Stomach smooth muscle (tissue), 2 donors: Measurements from ENCODE around the gene PRKCH.

Source experiments
- H3K27ac ChIP-seq: one replicate; pipeline ENCODE4 v1.7.0; 2013; ENCODE audit warnings: mild to moderate bottlenecking, low read length, inconsistent platforms
- H3K27me3 ChIP-seq, 2 donors: one replicate each; pipeline ENCODE4 v1.7.0; 2013; ENCODE audit warnings: low read length in 2 of 2; ENCODE audit not compliant: insufficient read depth in 2 of 2, control insufficient read depth in 1 of 2
- H3K36me3 ChIP-seq, 2 donors: one replicate each; pipeline ENCODE4 v1.7.0; 2013; ENCODE audit warnings: low read length in 2 of 2; ENCODE audit not compliant: control insufficient read depth in 2 of 2, insufficient read depth in 2 of 2
- H3K4me1 ChIP-seq: one replicate; pipeline ENCODE4 v1.7.0; 2013; ENCODE audit warnings: low read length; ENCODE audit not compliant: control insufficient read depth, insufficient read depth
- H3K4me3 ChIP-seq, 2 donors: one replicate each; pipeline ENCODE4 v1.7.0; 2013; ENCODE audit warnings: low read length in 2 of 2
- H3K9ac ChIP-seq, 2 donors: one replicate each; pipeline ENCODE4 v1.7.0; 2013; ENCODE audit warnings: low read length in 2 of 2, mild to moderate bottlenecking in 1 of 2
- H3K9me3 ChIP-seq, 2 donors: one replicate each; pipeline ENCODE4 v1.7.0; 2013; ENCODE audit warnings: low read length in 2 of 2; ENCODE audit not compliant: control insufficient read depth in 2 of 2
- donor health status: healthy.
- donor health status: Pancreatic carcinoma.

PRKCH gene

GRCh38 chr14:61512026-61512834, 190.9 kb downstream of the PRKCH start:
- no peak overlapping the region for H3K4me3 ChIP-seq
- peaks cover under 1% of the 10 kb centered on the region for H3K4me1 ChIP-seq
- no peak overlapping the region for H3K27ac ChIP-seq

GRCh38 chr14:61513986-61514830, 192.8 kb downstream of the PRKCH start:
- H3K9me3 ChIP-seq, result no peaks in the 10 kb centered on the region
- no peak overlapping the region for H3K9ac ChIP-seq
- H3K27me3 ChIP-seq, result no peaks in the 10 kb centered on the region
- H3K27ac ChIP-seq, result no peak overlapping the region
- peaks cover 5% of the 10 kb centered on the region for H3K4me1 ChIP-seq
- no peaks in the 10 kb centered on the region for H3K36me3 ChIP-seq
- no peak overlapping the region for H3K4me3 ChIP-seq

More at GRCh38 chr14:61512026-61512834, 190.9 kb downstream of the PRKCH start:
- no peaks in the 10 kb centered on the region for H3K36me3 ChIP-seq
- no peak overlapping the region for H3K9ac ChIP-seq
- H3K9me3 ChIP-seq, result no peaks in the 10 kb centered on the region
- no peaks in the 10 kb centered on the region for H3K27me3 ChIP-seq

GRCh38 chr14:61514927-61515326, 193.5 kb downstream of the PRKCH start:
- no peak overlapping the region for H3K27ac ChIP-seq
- H3K4me3 ChIP-seq, result no peak overlapping the region
- H3K27me3 ChIP-seq, result no peaks in the 10 kb centered on the region
- H3K9me3 ChIP-seq, result no peaks in the 10 kb centered on the region
- H3K36me3 ChIP-seq, result no peaks in the 10 kb centered on the region
- peaks cover 5% of the 10 kb centered on the region for H3K4me1 ChIP-seq
- H3K9ac ChIP-seq, result no peak overlapping the region

- H3K4me1 ChIP-seq, result peaks cover 5% of the 10 kb centered on the region
- H3K36me3 ChIP-seq, result no peaks in the 10 kb centered on the region
- no peak overlapping the region for H3K27ac ChIP-seq
- H3K9me3 ChIP-seq, result no peaks in the 10 kb centered on the region
- H3K9ac ChIP-seq, result no peak overlapping the region
- H3K27me3 ChIP-seq, result no peaks in the 10 kb centered on the region
- H3K4me3 ChIP-seq, result no peak overlapping the region
These were observed 194.2 kb downstream of the PRKCH start for GRCh38 chr14:61515436-61516117.

DNA sequence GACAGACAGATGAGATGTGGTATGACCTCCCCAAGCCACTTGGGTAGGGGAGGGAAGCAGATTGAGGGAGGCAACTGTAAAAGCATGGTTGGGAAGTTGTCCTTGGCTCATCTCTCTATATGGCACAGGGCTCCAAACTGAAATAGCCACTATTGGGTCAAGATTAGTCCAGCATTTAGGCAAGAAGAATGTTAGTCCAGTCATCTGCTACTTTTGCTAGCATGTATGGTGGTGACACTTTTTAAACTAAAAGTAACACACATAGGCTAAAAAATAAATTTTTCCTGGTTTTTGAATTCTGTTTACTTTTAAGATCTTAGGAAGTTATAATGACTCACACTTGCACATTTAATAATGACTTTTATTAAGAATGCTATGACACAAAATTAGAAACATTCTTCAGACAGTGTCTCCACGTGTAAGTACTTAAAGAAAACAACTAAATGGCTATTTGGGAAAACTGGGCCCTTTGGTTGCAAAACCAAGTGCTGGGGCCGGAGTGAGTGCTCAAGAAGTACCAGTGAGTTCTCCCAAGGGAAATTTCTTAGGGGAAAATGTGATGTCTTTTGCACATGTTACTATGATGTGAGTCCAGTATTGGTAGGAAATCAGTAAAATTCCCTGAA, 194.9 kb downstream of the PRKCH start:
- H3K36me3 ChIP-seq, result no peaks in the 10 kb centered on the region
- no peak overlapping the region for H3K9ac ChIP-seq
- H3K4me1 ChIP-seq, result peaks cover 5% of the 10 kb centered on the region
- no peaks in the 10 kb centered on the region for H3K27me3 ChIP-seq
- H3K4me3 ChIP-seq, result no peak overlapping the region
- no peaks in the 10 kb centered on the region for H3K9me3 ChIP-seq
- no peak overlapping the region for H3K27ac ChIP-seq

DNA sequence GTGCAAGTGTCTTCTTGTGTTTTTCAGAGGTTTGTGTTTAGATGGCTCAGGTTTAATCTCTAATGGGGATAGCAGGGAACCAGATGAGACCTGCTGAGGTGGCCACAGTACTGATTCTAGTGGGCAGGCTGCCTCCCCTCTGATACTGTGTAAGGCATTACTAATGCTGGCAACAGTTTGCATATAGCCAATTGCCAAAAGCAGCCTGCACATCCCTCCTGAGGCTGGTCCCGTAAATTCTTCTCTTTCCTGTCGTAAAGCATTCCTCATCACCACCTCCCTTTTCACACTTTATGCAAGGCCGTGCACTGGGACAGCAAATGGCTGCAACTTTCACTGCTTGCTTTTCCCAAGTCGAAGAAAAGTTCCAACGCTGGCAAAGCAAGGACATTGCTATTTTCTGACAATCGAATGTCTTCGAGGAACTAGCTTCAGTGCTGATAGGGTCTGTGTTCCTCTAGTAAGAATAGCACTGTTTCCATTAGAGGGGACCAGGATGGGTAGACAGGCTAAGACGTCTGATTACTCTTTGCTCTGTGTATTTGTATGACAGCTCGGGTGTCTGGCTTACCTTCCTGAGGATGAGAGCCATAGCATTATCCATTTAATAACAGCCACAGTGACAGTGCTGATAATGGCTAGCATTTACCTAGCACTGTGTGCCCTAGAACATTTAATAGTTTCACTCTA, 195.7 kb downstream of the PRKCH start:
- no peak overlapping the region for H3K4me3 ChIP-seq
- peaks cover 5% of the 10 kb centered on the region for H3K4me1 ChIP-seq
- no peaks in the 10 kb centered on the region for H3K36me3 ChIP-seq
- H3K9ac ChIP-seq, result no peak overlapping the region
- H3K9me3 ChIP-seq, result no peaks in the 10 kb centered on the region
- no peaks in the 10 kb centered on the region for H3K27me3 ChIP-seq
- no peak overlapping the region for H3K27ac ChIP-seq

- Histone ChIP-seq H3K9ac (no peak overlapping the region), H3K36me3 (no peaks in the 10 kb centered on the region), H3K4me3 (no peak overlapping the region), H3K9me3 (no peaks in the 10 kb centered on the region), H3K27ac (no peak overlapping the region), H3K4me1 (peaks cover 5% of the 10 kb centered on the region), H3K27me3 (no peaks in the 10 kb centered on the region)
These were observed 196.6 kb downstream of the PRKCH start for GRCh38 chr14:61517911-61518384.

DNA sequence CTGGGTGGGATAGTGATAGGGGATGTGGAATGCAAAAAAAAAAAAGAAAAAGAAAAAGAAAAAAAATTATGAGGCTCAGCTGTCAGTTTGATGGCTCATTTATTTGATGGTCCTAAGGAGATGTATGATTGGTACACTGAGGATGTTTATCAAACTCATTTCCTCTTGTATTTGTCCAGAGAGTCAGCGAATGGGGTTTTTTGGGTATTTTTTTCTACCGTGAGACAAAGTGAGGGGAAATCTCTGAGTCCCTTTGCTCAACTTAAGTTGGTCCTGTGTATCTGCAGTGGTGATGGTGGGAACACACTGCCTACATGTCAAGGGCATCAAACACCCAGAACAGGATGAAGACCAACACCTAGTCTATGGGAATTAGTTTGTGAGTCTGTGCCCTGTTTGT, 197.0 kb downstream of the PRKCH start:
- no peak overlapping the region for H3K27ac ChIP-seq
- H3K9ac ChIP-seq, result no peak overlapping the region
- no peaks in the 10 kb centered on the region for H3K9me3 ChIP-seq
- no peaks in the 10 kb centered on the region for H3K27me3 ChIP-seq
- H3K4me3 ChIP-seq, result no peak overlapping the region
- peaks cover 5% of the 10 kb centered on the region for H3K4me1 ChIP-seq
- H3K36me3 ChIP-seq, result no peaks in the 10 kb centered on the region

DNA sequence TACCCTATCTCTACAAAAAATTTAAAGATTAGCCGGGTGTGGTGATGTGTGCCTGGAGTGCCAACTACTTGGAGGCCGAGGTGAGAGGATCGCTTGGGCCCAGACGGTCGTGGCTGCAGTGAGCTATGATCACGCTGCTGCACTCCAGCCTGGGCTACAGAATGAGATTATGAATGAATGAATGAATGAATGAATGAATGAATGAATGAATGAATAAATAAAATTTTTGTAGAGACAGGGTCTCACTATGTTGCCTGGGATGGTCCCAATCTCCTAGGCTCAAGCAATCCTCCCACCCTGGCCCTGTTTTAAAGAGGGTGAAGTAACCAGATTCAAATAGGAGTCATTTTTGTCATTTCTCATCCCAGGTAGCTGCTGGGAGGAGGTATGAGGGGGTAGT, 197.7 kb downstream of the PRKCH start:
- no peak overlapping the region for H3K4me3 ChIP-seq
- H3K9me3 ChIP-seq, result no peaks in the 10 kb centered on the region
- no peak overlapping the region for H3K9ac ChIP-seq
- H3K27ac ChIP-seq, result no peak overlapping the region
- peaks cover 5% of the 10 kb centered on the region for H3K4me1 ChIP-seq
- H3K27me3 ChIP-seq, result no peaks in the 10 kb centered on the region
- H3K36me3 ChIP-seq, result no peaks in the 10 kb centered on the region

DNA sequence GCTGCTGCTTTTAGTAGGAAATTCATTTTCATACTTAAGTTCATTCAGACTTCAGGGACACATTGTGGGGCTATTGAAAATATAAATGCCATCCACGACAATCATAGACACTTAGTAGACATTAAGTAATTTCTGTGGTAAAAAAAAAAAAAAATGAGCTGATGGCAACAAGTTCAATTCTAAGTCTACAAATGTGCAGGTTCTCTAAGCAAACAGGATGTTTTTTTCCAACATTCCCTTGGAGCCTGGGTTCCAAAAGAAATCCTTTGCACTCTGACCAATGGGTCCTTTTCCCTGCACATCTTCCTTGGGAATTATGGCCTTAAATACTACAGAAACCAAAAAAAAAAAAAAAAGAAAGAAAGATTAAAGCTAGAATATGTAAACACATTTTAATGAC, 198.4 kb downstream of the PRKCH start:
- peaks cover 6% of the 10 kb centered on the region for H3K4me1 ChIP-seq
- no peak overlapping the region for H3K4me3 ChIP-seq
- H3K36me3 ChIP-seq, result no peaks in the 10 kb centered on the region
- H3K9ac ChIP-seq, result no peak overlapping the region
- no peaks in the 10 kb centered on the region for H3K27me3 ChIP-seq
- no peaks in the 10 kb centered on the region for H3K9me3 ChIP-seq
- no peak overlapping the region for H3K27ac ChIP-seq
